Activated naive CD4-positive, alpha-beta T cell treated with anti-CD3 and anti-CD28 coated beads, Interleukin-2, amount 50 U/mL, for 24 hours (primary cell): ENCODE data around the gene CDC20.

Source experiments
- H3K27ac Mint-ChIP-seq: one replicate; pipeline ENCODE4 v1.8.0; 2021; ENCODE audit warnings: mild to moderate bottlenecking, mixed read lengths
- H3K27me3 Mint-ChIP-seq: one replicate; pipeline ENCODE4 v1.8.0; 2021; ENCODE audit warnings: mixed read lengths
- H3K36me3 Mint-ChIP-seq: one replicate; pipeline ENCODE4 v1.8.0; 2021; ENCODE audit warnings: mixed read lengths
- H3K4me1 Mint-ChIP-seq: one replicate; pipeline ENCODE4 v1.8.0; 2021; ENCODE audit warnings: mixed read lengths
- H3K4me3 Mint-ChIP-seq: one replicate; pipeline ENCODE4 v1.8.0; 2021; ENCODE audit warnings: mild to moderate bottlenecking, mixed read lengths
- H3K9me3 Mint-ChIP-seq: one replicate; pipeline ENCODE4 v1.8.0; 2021; ENCODE audit warnings: mixed read lengths

The CDC20 gene

DNA sequence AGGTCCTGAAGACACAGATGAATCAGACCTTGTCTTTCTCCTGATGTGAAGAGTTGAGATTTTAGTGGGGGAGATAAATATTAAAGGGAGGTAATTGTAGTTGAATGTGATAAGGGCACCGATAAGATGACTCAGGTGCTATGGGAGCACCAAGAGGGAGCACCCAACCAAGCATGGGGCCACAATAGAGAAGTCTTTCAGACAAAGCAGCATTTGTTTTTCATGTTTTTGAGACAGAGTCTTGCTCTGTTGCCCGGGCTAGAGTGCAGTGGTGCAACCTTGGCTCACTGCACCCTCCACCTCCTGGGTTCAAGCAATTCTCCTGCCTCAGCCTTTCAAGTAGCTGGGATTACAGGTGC is 47.1 kb downstream of the CDC20 start:
- Mint-ChIP-seq H3K27me3 (no peaks in the 10 kb centered on the region), H3K9me3 (no peaks in the 10 kb centered on the region), H3K4me3 (no peak overlapping the region), H3K27ac (no peak overlapping the region), H3K4me1 (peaks cover 13% of the 10 kb centered on the region), H3K36me3 (peaks cover 23% of the 10 kb centered on the region)

DNA sequence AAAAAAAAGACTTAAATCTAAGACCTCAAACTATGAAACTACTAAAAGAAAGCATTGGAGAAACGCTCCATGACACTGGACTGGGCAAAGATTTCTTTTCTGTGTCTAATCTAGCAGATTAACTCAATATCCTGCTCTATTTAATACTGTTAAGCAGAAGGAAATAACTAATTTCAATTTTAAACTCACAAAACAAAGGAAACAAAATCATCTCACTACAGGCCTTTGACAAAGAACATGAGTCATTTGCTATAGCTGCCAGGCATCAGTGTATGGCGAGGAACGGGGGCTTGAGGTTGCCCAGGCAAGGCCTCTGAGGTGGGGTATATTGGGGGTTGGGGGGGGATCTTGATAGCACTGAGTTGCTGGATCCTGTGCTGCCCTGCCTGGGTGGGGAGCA is 51.8 kb downstream of the CDC20 start:
- H3K4me3 Mint-ChIP-seq: no peak overlapping the region
- no peak overlapping the region for H3K27ac Mint-ChIP-seq
- peaks cover 17% of the 10 kb centered on the region for H3K36me3 Mint-ChIP-seq
- H3K4me1 Mint-ChIP-seq: no peaks in the 10 kb centered on the region
- no peaks in the 10 kb centered on the region for H3K9me3 Mint-ChIP-seq
- H3K27me3 Mint-ChIP-seq: no peaks in the 10 kb centered on the region
